ENCODE data around the gene CASTOR1.
"Not testable (repeated sequence)": the region's sequence is repeated elsewhere in the genome, so short reads cannot be mapped to it uniquely, and the experiment has no call there.

Gene CASTOR1

DNA sequence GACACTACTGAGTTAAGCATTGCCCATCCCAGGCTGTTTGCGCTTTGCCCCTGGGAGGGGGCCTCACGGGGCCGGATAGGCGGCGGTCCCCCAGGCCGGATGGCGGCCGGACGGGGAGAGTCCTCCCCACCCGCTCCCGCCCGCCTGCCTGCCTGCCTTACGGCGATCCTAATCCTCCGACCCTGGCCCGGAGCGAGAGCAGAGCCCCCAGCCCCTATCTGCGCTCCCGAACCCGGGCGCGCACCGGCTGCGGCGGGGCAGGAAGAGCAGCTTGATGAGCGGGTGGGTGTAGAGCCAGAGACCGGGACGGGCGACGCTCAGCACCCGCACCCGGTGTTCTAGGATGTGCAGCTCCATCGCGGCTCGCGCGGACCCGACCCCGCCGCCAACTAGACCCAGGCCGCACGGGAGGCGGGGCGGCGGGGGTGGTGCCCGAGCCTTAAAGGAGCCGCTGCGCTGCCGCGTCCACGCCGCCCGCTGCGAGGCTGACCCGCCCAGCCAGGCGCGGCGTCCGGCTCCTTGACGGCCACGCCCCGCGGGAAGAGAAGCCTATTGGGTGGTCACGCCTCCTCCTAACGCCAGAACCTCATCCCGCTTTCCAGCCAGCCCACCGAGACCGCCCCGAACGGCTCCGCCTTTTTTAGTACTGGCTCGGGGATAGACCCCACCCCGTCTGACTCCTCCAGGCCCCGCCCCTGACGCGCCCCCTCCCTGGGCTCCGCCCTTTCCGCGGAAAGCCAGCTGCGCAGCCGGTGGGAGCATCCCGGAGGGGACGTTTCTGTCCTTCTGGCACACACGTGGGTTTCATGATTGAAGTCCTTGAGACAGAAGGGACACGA is at the start of gene CASTOR1:
Gene CASTOR1, minus strand, starts transcription at position 365 of the 839 bp plus-strand sequence. Its CDS starts 8 bp downstream, at position 357.
- DNase-seq (ENCODE audit: low read depth) = peak; percentile 91
- TF ChIP-seq, protein P1, sequence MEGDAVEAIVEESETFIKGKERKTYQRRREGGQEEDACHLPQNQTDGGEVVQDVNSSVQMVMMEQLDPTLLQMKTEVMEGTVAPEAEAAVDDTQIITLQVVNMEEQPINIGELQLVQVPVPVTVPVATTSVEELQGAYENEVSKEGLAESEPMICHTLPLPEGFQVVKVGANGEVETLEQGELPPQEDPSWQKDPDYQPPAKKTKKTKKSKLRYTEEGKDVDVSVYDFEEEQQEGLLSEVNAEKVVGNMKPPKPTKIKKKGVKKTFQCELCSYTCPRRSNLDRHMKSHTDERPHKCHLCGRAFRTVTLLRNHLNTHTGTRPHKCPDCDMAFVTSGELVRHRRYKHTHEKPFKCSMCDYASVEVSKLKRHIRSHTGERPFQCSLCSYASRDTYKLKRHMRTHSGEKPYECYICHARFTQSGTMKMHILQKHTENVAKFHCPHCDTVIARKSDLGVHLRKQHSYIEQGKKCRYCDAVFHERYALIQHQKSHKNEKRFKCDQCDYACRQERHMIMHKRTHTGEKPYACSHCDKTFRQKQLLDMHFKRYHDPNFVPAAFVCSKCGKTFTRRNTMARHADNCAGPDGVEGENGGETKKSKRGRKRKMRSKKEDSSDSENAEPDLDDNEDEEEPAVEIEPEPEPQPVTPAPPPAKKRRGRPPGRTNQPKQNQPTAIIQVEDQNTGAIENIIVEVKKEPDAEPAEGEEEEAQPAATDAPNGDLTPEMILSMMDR (conservative IDR thresholded peaks at IDR 0.05; ENCODE audit: low read depth, low read length) = no peak
- peak within 1 kb of the TSS; percentile 70 for H3K4me3 ChIP-seq (ENCODE audit: low read length)

DNA sequence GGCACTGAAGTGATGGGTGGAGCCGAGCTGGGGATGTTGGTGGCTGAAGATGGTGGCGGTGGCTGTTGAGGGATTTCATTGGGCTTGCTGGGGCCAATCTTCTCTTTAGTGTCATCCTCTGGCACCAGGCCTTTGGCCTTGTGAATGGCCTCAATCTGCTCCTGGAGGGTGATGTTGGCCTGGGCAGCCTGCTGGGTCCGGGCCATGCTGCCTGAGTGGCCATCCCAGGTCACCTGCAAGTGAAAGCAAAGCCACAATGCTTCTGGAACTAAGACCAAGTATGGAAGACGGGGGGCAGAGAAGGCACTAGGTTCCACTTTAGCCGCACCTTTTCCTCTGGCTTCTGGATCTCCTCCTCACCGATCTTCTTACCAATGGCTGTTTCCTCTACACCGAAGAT is 49.5 kb upstream of the CASTOR1 start:
- H3K4me3 ChIP-seq (ENCODE audit: low read length) = no peak overlapping the region
- DNase-seq (ENCODE audit: low read depth) = no peak
- TF ChIP-seq, protein P1 (conservative IDR thresholded peaks at IDR 0.05; ENCODE audit: low read depth, low read length) = no peak

DNA sequence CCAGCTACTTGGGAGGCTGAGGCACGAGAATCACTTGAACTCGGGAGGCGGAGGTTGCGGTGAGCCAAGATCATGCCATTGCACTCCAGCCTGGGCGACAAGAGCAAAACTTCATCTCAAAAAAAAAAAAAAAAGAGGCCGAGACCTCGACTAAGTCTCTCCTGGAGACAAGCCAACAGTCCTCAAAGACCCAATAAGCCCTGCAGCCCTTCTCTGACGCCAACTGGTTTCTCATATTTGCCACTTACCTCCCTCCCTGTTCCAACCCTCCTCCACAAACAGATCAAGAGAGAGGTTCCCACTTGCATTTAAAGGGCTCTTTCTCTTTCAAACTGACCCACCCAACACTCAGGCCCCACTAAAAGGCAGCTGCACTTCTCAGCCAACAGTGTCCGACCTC is 49.0 kb upstream of the CASTOR1 start:
- not testable (repeated sequence) for DNase-seq (ENCODE audit: low read depth); H3K4me3 ChIP-seq (ENCODE audit: low read length)

DNA sequence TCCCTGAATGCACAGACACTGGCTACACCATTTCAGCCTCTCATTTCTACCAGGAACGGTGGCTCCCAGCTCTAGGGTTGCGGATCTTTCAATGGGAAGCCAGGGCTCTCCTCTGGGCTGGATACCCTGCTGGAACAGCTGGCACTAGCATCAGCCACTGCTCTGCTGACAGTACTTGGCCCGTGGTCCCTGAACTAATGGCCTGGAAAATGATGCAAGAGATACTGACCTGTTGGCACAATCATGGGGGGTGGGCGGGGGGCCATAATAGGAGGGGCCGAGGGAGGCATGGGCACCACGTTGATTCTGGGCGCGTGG is 48.1 kb upstream of the CASTOR1 start:
- no peak for DNase-seq (ENCODE audit: low read depth)
- H3K4me3 ChIP-seq (ENCODE audit: low read length) = no peak overlapping the region
- TF ChIP-seq, protein P1 (conservative IDR thresholded peaks at IDR 0.05; ENCODE audit: low read depth, low read length) = no peak

DNA sequence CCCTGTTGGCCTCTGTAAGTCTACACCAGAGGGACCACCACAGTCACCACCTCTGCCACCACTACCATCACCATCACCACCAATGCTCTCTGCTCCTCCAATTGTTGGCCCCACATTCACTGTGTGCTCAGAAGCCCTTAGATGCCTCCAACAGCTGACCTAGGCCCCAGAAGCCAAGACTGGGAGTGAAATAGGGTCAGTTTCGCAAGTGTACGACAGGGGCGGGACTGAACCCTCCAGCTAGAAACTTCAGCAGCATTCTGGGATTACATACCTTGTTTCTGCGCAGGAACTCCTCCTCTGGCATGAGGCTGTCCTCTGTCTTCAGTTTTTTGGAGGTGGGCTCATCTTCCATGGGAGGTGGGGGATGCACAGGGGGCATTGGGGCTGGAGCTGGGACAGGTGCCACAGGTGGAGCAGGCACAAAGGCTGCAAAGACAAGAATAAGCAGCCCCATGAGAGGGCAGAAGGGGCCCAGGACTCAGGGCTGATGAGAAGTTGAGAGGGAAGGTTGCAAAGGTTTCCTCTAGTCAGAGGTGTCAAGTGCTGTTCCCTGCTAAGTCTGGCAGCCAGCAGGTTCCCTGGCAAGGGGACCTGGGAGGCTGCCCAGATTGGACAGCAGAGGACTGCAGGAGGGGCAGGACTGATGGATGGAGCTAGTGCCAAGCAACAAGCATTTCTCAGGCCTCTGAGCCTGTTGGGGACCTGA is 47.6 kb upstream of the CASTOR1 start:
- TF ChIP-seq, protein P1 (conservative IDR thresholded peaks at IDR 0.05; ENCODE audit: low read depth, low read length) = no peak
- no peak overlapping the region for H3K4me3 ChIP-seq (ENCODE audit: low read length)
- no peak for DNase-seq (ENCODE audit: low read depth)

DNA sequence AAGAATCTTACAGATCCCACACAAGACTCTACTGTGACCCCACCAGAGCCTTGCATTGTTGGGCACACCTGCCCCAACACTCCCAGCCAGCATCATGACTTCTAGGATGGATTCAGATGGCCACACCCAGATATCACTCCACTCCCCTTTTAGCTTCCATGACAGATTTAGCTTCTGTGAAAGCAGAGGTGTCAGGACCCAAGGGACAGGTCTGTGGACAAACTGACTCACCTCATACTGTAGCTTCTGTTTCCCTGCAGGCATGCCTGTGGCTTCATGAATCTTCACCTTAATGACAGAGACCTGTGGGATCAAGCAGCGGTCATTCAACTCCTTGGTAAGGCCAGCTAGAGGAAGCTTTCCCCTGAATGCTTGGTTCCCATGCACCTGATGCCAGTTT is 45.9 kb upstream of the CASTOR1 start:
- no peak for DNase-seq (ENCODE audit: low read depth)
- H3K4me3 ChIP-seq (ENCODE audit: low read length) = no peak overlapping the region
- TF ChIP-seq, protein P1 (conservative IDR thresholded peaks at IDR 0.05; ENCODE audit: low read depth, low read length) = no peak

DNA sequence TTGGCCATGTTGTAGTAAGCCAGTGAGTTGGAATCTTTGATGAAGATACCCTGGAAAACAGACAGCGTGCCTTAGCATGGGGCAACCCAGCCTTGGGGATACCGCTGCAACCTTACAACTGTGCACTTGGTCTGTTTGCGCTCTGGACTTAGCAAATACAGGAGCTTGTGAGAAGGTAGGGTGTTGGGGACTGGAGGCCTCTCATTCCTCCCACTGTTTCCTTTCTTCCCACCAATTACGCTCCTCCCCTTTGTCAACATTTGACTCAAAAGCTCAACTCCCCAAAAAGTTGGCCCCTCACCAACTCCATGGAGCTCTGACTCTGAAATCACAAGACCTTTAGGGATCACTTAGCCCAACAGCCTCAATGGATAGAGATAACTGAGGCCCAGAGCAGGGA is 45.3 kb upstream of the CASTOR1 start:
- no peak for DNase-seq (ENCODE audit: low read depth)
- H3K4me3 ChIP-seq (ENCODE audit: low read length) = no peak overlapping the region
- TF ChIP-seq, protein P1 (conservative IDR thresholded peaks at IDR 0.05; ENCODE audit: low read depth, low read length) = no peak
